Endothelial cell of umbilical vein (primary cell): ENCODE data around the gene CDK19. TPM values are rescaled to one million over a fixed set of nuclear protein-coding genes. Genes with fewer than 3 reads are reported as not detected.

Source experiments
- Bru-seq: library from RNA; stranded (reverse); fragments of 400-500 nt; gene quantifications from one replicate; lab custom pipeline; 2021; lab: Mats Ljungman, UMichigan
- BruChase-seq, 2 experiments: library from RNA; stranded (reverse); fragments of 400-500 nt; gene quantifications; one replicate each; lab custom pipeline; 2021; lab: Mats Ljungman, UMichigan
- BruUV-seq: library from RNA; stranded (reverse); fragments of 400-500 nt; replicated peaks from 2 replicates; lab custom pipeline; 2021; lab: Mats Ljungman, UMichigan
- CTCF ChIA-PET: fragments of 300-600, 350-600 bp; sonication (Branson Sonifier 250); formaldehyde crosslinking; loops from one replicate; lab custom pipeline; 2021; ENCODE audit warnings: antibody characterized with exemption, inconsistent platforms; lab: Charles Lee
- POLR2A ChIA-PET: fragments of 300-600, 350-600 bp; sonication (Branson Sonifier 250); formaldehyde crosslinking; loops from one replicate; lab custom pipeline; 2021; ENCODE audit warnings: antibody characterized with exemption, inconsistent platforms; lab: Charles Lee
- DNase-seq: peaks from one replicate; pipeline ENCODE4 v3.0.0-alpha.2; 2011; ENCODE audit warnings: low read depth, low spot score
- FAIRE-seq: peaks from 2 replicates; lab custom pipeline; 2011; peaks lifted over from hg19 to GRCh38; lab: Jason Lieb, UNC
- H2AFZ ChIP-seq: 2 replicates; pipeline ENCODE4 v1.6.0; 2012; ENCODE audit warnings: low read depth, low read length, control low read depth, inconsistent platforms
- H3K27ac ChIP-seq: 2 replicates; pipeline ENCODE4 v1.5.1; 2011; ENCODE audit warnings: low read depth, mild to moderate bottlenecking, control low read depth, low read length, moderate library complexity; ENCODE audit not compliant: insufficient read depth
- H3K27me3 ChIP-seq, 2 experiments: 2 replicates each; pipeline versions ENCODE4 v1.6.0 to v1.6.1; 2011; ENCODE audit warnings: low read length in 2 of 2, mixed read lengths in 1 of 2; ENCODE audit not compliant: control insufficient read depth in 2 of 2, insufficient read depth in 2 of 2
- H3K36me3 ChIP-seq, 2 experiments: 2 replicates in 1 of 2; 3 replicates in 1 of 2; pipeline ENCODE4 v1.5.1; 2011; ENCODE audit warnings: low read length in 2 of 2, mild to moderate bottlenecking in 1 of 2, moderate library complexity in 1 of 2; ENCODE audit not compliant: control insufficient read depth in 2 of 2, insufficient read depth in 2 of 2; ENCODE audit errors: extremely low read depth in 1 of 2
- H3K4me1 ChIP-seq: 3 replicates; pipeline ENCODE4 v1.5.1; 2011; ENCODE audit warnings: mild to moderate bottlenecking, low read length; ENCODE audit not compliant: control insufficient read depth, insufficient read depth; ENCODE audit errors: extremely low read depth
- H3K4me2 ChIP-seq: 2 replicates; pipeline ENCODE4 v1.6.1; 2011; ENCODE audit warnings: low read length, control low read depth, mixed read lengths; ENCODE audit not compliant: insufficient read depth
- H3K4me3 ChIP-seq, 3 experiments: fragments of 200-600 bp in 1 of 3; sonication (generic), shearing (Covaris generic) in 1 of 3; replicated peaks in 1 of 3; 2 replicates each; pipeline ENCODE4 v1.5.1; 2011 to 2016; ENCODE audit warnings: control low read depth in 3 of 3, low read length in 3 of 3, mild to moderate bottlenecking in 2 of 3, inconsistent platforms in 1 of 3, low read depth in 1 of 3, moderate library complexity in 1 of 3; ENCODE audit not compliant: insufficient read depth in 1 of 3
- H3K79me2 ChIP-seq: 2 replicates; pipeline ENCODE4 v1.6.0; 2012; ENCODE audit warnings: low read length, inconsistent platforms; ENCODE audit not compliant: control insufficient read depth, insufficient read depth
- H3K9ac ChIP-seq: replicated peaks from 2 replicates; pipeline ENCODE3; 2011; ENCODE audit warnings: low read length, control low read depth; ENCODE audit not compliant: insufficient read depth; ENCODE audit errors: extremely low read depth
- H3K9me1 ChIP-seq: replicated peaks from 3 replicates; pipeline ENCODE4 v1.6.0; 2011; ENCODE audit warnings: mild to moderate bottlenecking, low read length; ENCODE audit not compliant: control insufficient read depth, insufficient read depth; ENCODE audit errors: extremely low read depth
- H3K9me3 ChIP-seq: replicated peaks from 2 replicates; pipeline ENCODE4 v1.5.1; 2012; ENCODE audit warnings: low read length, inconsistent platforms; ENCODE audit not compliant: control insufficient read depth, insufficient read depth
- H4K20me1 ChIP-seq: replicated peaks from 2 replicates; pipeline ENCODE3; 2011; ENCODE audit warnings: mild to moderate bottlenecking, low read length; ENCODE audit not compliant: control insufficient read depth, insufficient read depth; ENCODE audit errors: extremely low read depth
- GATA2 ChIP-seq: IDR thresholded peaks from 2 replicates; pipeline ENCODE4 v1.7.0; 2011; ENCODE audit warnings: low read depth, mild to moderate bottlenecking, moderate library complexity, mixed read lengths, low read length; ENCODE audit not compliant: insufficient read length, insufficient read depth
- MYC ChIP-seq: IDR thresholded peaks from one replicate; pipeline ENCODE4 v1.6.1; 2011; ENCODE audit warnings: mild to moderate bottlenecking, low read depth, low read length
- POLR2A ChIP-seq: IDR thresholded peaks from 2 replicates; pipeline ENCODE4 v1.6.1; 2012; ENCODE audit warnings: low read depth, mild to moderate bottlenecking, control low read depth, low read length
- POLR2AphosphoS5 ChIP-seq: IDR thresholded peaks from 2 replicates; pipeline ENCODE4 v1.6.1; 2012; ENCODE audit warnings: low read depth, mild to moderate bottlenecking, control low read depth, low read length, moderate library complexity; ENCODE audit not compliant: insufficient read depth
- dilution Hi-C: fragments of 300-500 bp; cut with MboI; formaldehyde crosslinking; loops from one replicate; pipeline ENCODE4 v1.15.0; 2019; ENCODE audit warnings: low sequenced_read_pairs; ENCODE audit not compliant: extremely low pct_ligation_motif_present
- intact Hi-C: fragments of 100-400 bp; cut with micrococcal nuclease; formaldehyde crosslinking; loops from one replicate; pipeline ENCODE4 v1.10.0; 2022
- long read RNA-seq: library from polyadenylated mRNA; stranded (forward); transcript quantifications from one replicate; pipeline ENCODE4 v2.0.0, GENCODE V29; 2021
- polyA minus RNA-seq, 3 experiments: library from RNA; depleted of rRNA, polyadenylated mRNA; stranded (reverse); fragments of >200 nt; gene quantifications; 1 replicate in 1 of 3; 2 replicates in 2 of 3; pipeline ENCODE4 v1.2.3, GENCODE V29; 2011
- polyA plus RNA-seq, 4 experiments: library from polyadenylated mRNA; depleted of rRNA in 3 of 4; stranded (reverse) in 3 of 4; unstranded in 1 of 4; fragments of >200 nt; gene quantifications; 2 replicates each; pipeline versions ENCODE4 v1.2.1 to v1.2.3, GENCODE V29; 2011 to 2012; ENCODE audit warnings: missing spikeins in 1 of 4
- total RNA-seq: library from RNA; stranded (reverse); gene quantifications from 2 replicates; pipeline ENCODE4 v1.2.3, GENCODE V29; 2021

CDK19 gene
- total RNA-seq (11.9 and 12.1 TPM in 2 replicates), polyA plus RNA-seq (3.7 and 4.6 TPM in 2 replicates), polyA minus RNA-seq (6.2 and 7.6 TPM in 2 replicates), Bru-seq, nascent RNA (percentile 61 among the genes with signal in this experiment), BruChase-seq, experiment 1, labeled RNA remaining after a 6-hour chase (percentile 60 among the genes with signal in this experiment), BruChase-seq, experiment 2, labeled RNA remaining after a 2-hour chase (percentile 61 among the genes with signal in this experiment)
- 4.3 and 4.4 TPM in 2 replicates for polyA plus RNA-seq (2011; cell fraction: cytosol; rRNA removed)
- polyA plus RNA-seq (2011; cell fraction: nucleus; rRNA removed) = 6.1 and 8.1 TPM in 2 replicates
- 5.1 and 5.6 TPM in 2 replicates for polyA plus RNA-seq (2012)
- 4.3 TPM for polyA minus RNA-seq (2011; cell fraction: cytosol; rRNA and poly(A)+ RNA removed)
- 5.7 and 9.7 TPM in 2 replicates for polyA minus RNA-seq (2011; cell fraction: nucleus; rRNA and poly(A)+ RNA removed)
- long read RNA-seq, partial matches to known transcripts = 0 of 5 reads
- long read RNA-seq, other reads (novel, unspliced or antisense) = 4 of 5 reads

GRCh38 chr6:110815411-110816409 lies at the start of gene CDK19:
CDK19 (minus strand) TSS chr6:110815469; CDS start chr6:110815136, 333 bp downstream.
- FAIRE-seq = peak; percentile 100
- TF ChIP-seq POLR2AphosphoS5 (no peak), MYC (no peak), POLR2A (peak; percentile 76), GATA2 (no peak)
- Histone ChIP-seq H3K36me3 (no peaks in the 10 kb centered on the region), H3K9ac (peak within 1 kb of the TSS; percentile 80), H3K9me3 (no peaks in the 10 kb centered on the region), H3K4me2 (peak within 1 kb of the TSS; percentile 92), H2AFZ (peak within 1 kb of the TSS; percentile 87), H3K9me1 (no peaks in the 10 kb centered on the region), H3K4me1 (peaks cover 9% of the 10 kb centered on the region), H3K79me2 (peaks cover 3% of the 10 kb centered on the region), H3K27ac (peak within 1 kb of the TSS; percentile 68), H3K4me3 (peak within 1 kb of the TSS; percentile 66 to 97 (median 76)), H4K20me1 (no peaks in the 10 kb centered on the region), H3K27me3 (peaks cover 0 to 2% of the 10 kb centered on the region in 2 experiments)
- intact Hi-C loops = loop anchor here (1.0 to 2.0 kb wide), 5 partner anchors 61 to 635 kb away; partner anchors contain the start of genes CDC40, GTF3C6 and RPF2
- POLR2A ChIA-PET = interaction anchor here (0.6 to 4.1 kb wide), 7 partner anchors 21 to 143 kb away, joined by 3 to 133 read pairs (median 3); partner anchors contain the start of genes AMD1 and GTF3C6
- dilution Hi-C loops = no loop called here
- DNase-seq = peak; percentile 99
- BruUV-seq = TSS peak; percentile 39
- CTCF ChIA-PET = interaction anchor here (0.6 to 2.2 kb wide), 7 partner anchors 9 to 152 kb away, joined by 3 to 11 read pairs (median 3); partner anchors contain the start of genes AMD1 and GTF3C6
